Ramos (cell line): ENCODE data around the gene CYLC2.

Experiments
- in situ Hi-C: fragments of 300-500 bp; cut with MboI; formaldehyde crosslinking; loops from one replicate; pipeline ENCODE4 v1.14.3; 2022; ENCODE audit warnings: low sequenced_read_pairs; ENCODE audit not compliant: unreplicated experiment

Gene CYLC2, protein sequence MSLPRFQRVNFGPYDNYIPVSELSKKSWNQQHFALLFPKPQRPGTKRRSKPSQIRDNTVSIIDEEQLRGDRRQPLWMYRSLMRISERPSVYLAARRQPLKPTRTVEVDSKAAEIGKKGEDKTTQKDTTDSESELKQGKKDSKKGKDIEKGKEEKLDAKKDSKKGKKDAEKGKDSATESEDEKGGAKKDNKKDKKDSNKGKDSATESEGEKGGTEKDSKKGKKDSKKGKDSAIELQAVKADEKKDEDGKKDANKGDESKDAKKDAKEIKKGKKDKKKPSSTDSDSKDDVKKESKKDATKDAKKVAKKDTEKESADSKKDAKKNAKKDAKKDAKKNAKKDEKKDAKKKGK

DNA sequence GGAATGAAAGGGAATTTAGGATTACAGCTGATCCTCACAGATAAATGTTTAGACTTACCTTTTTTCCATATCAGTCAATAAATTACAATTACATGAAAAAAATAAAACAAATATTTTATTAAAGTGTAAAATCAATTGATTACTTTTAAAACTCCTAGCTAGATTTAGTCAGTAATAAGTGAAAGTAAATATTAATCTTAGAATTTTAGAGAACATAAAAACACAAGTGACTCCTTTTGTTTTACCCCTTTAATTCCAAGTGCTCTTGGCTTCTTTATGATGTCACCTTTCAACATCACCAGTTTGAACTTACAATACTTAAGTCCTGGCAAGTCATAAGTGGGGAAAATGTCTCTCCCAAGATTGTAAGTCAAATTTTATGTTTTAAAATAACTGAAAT lies at the start of gene CYLC2:
Gene CYLC2, plus strand, starts transcription at position 301 of the 400 bp plus-strand sequence. Its CDS starts 48 bp downstream, at position 349.
- in situ Hi-C loops, result no loop called here

- in situ Hi-C loops, result no loop called here
Measured at GRCh38 chr9:102950346-102950745, 44.8 kb upstream of the CYLC2 start.

DNA sequence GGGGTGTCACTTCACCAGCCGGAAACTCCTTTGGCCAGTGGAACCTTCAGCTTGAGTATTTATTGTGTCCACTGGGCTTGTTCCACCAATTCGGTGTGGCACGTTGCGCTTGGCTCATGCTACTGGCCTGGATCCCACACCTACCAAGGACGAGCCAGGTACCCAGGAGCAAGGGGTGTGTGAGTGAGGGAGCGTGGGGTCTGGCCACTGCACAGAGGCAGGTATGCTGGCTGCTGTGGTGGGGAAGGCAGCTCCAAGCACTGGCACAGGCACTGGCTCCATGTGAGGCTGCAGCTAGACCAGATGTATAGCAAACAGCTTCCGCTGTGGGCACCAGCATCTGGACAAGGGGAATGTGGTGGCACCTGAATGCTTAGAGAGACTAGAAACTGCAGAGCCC lies 28.1 kb upstream of the CYLC2 start:
- in situ Hi-C loops, result no loop called here

GRCh38 chr9:102967979-102968378 lies 27.2 kb upstream of the CYLC2 start:
- in situ Hi-C loops, result no loop called here

GRCh38 chr9:102972780-102973179 lies 22.4 kb upstream of the CYLC2 start:
- in situ Hi-C loops, result no loop called here

- in situ Hi-C loops, result no loop called here
Measured at GRCh38 chr9:102974530-102974929, 20.6 kb upstream of the CYLC2 start.

DNA sequence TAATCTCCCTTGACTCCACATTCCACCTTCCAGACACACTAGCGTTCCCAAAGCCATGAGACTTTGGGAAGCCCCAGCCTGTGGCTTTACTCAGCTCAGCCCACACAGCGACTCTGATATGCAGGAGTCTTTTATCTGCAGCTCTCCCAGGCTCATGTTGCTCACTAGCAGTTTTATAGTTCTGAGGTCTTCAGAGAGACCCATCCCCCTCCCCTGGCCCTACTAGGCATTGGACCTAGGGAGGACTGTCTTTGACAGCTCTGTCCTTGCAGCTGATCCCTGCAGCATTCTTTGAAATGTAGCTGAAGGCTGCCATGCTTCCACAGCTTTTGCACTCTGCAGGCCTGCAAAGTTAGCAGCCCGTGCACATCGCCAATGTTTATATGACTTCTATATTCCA lies 19.9 kb upstream of the CYLC2 start:
- in situ Hi-C loops, result no loop called here

GRCh38 chr9:102985162-102985895 lies 9.8 kb upstream of the CYLC2 start:
- in situ Hi-C loops, result no loop called here

DNA sequence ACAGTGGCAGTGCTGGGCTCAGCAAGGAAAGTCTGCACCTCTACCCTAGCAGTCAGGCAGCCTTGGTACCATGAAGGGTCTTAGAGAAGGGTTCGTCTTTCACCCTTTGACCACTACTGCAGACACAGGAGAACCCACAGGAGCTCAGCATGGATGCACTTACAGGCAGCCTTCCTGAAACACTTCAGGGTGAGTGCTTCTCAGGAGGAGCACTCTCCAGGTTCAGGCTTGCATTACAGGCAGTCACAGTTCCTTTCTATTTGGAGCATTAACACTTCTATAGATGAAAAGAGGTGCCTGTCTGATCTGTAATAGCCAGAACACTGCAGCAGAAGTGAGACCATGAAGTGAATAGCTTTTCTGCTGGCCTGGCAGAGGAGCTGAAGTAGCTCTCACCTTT lies 8.7 kb upstream of the CYLC2 start:
- in situ Hi-C loops, result no loop called here

DNA sequence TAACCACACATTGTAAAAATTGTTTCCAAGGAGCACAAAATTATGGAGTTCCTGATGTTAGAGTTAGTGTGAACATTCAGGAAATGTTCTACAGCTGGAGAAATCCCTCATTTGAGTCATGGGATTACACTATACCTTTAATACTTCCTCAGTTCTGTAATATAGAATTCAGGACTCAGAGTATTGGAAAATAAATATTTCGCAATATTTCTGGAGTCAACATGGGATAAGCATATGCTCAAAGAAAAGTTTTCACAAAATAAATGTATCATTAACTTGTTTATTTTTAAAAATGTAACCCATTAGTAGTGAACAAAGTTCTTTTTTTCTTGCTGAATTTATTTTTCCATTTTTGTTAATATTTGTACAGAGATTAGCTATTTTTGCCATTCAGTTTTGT lies 8.6 kb downstream of the CYLC2 start:
- in situ Hi-C loops, result no loop called here

- in situ Hi-C loops, result no loop called here
Measured at GRCh38 chr9:103014242-103014641, 19.1 kb downstream of the CYLC2 start.

DNA sequence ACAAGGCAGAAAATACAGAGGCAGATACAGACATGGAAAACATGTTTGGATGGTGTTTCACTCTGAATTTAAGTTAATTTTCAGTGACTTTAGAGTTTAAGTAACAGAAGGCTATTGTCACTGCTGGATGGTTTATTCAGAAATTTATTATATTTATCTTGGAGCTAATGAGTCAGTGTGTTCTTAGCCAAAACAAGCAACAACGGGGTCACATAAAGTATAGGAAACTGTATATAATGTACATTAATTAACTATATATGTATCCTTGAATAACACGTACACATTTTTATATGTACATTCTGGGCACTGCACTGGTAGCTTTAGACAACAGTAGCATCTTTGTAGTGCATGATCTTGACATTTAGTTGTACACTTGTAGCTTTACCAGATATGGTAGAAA lies 30.7 kb downstream of the CYLC2 start:
- in situ Hi-C loops, result no loop called here

GRCh38 chr9:103037508-103038477 lies 42.7 kb downstream of the CYLC2 start:
- in situ Hi-C loops, result no loop called here

DNA sequence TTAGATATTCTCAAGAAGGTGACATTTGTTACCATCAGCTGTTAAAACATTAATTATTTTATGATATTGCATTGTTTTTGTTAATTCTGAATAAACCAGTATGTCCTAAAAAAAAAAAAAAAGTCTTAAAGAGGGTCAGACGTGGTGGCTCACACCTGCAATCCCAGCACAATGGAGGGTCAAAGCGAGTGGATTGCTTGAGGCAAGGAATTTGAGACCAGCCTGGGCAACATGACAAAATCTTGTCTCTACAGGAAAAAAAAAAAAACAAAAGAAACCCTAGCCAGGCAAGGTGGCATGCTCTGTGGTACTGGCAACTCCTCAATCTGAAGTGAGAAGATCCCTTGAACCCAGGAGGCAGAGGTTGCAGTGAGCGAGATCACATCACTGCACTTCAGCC lies 46.8 kb downstream of the CYLC2 start:
- in situ Hi-C loops, result no loop called here
